Neuronal stem cell (in vitro differentiated cells): ENCODE data around the gene STK32C.

ENCODE experiments used
- DNase-seq: peaks from one replicate; pipeline ENCODE4 v3.0.0-alpha.2; 2013; ENCODE audit warnings: low spot score
- H2AFZ ChIP-seq: one replicate; pipeline ENCODE4 v1.6.1; 2013; ENCODE audit warnings: mild to moderate bottlenecking, low read length, inconsistent platforms
- H2AK5ac ChIP-seq: 2 replicates; pipeline ENCODE4 v1.6.1; 2013; ENCODE audit warnings: low read depth, mild to moderate bottlenecking, inconsistent platforms, low read length, moderate library complexity, mixed read lengths
- H2BK120ac ChIP-seq: 2 replicates; pipeline ENCODE4 v1.6.1; 2013; ENCODE audit warnings: low read depth, mild to moderate bottlenecking, inconsistent platforms, low read length, moderate library complexity, mixed read lengths
- H2BK12ac ChIP-seq: one replicate; pipeline ENCODE4 v1.6.1; 2013; ENCODE audit warnings: low read length, inconsistent platforms
- H2BK15ac ChIP-seq: 2 replicates; pipeline ENCODE4 v1.6.1; 2013; ENCODE audit warnings: mild to moderate bottlenecking, low read length, inconsistent platforms, mixed read lengths
- H2BK5ac ChIP-seq: one replicate; pipeline ENCODE4 v1.6.1; 2013; ENCODE audit warnings: inconsistent platforms, mild to moderate bottlenecking, low read length, moderate library complexity
- H3K14ac ChIP-seq: one replicate; pipeline ENCODE4 v1.6.1; 2013; ENCODE audit warnings: low read length, inconsistent platforms
- H3K18ac ChIP-seq: 2 replicates; pipeline ENCODE4 v1.6.1; 2013; ENCODE audit warnings: low read length, inconsistent platforms
- H3K23ac ChIP-seq: 2 replicates; pipeline ENCODE4 v1.6.1; 2013; ENCODE audit warnings: low read depth, mild to moderate bottlenecking, mixed read lengths, low read length, inconsistent platforms; ENCODE audit not compliant: poor library complexity
- H3K27ac ChIP-seq: replicated peaks from 3 replicates; pipeline ENCODE4 v1.5.1; 2013; ENCODE audit warnings: low read length, inconsistent platforms
- H3K27me3 ChIP-seq, 3 experiments: 2 replicates each; pipeline ENCODE4 v1.6.1; 2013; ENCODE audit warnings: low read length in 3 of 3, mild to moderate bottlenecking in 2 of 3, inconsistent platforms in 1 of 3, low read depth in 1 of 3, mixed read lengths in 1 of 3, moderate library complexity in 1 of 3; ENCODE audit not compliant: control insufficient read depth in 3 of 3, insufficient read depth in 3 of 3
- H3K36me3 ChIP-seq, 2 donors: replicated peaks in 1 of 2; 2 replicates each; pipeline ENCODE4 v1.6.1; 2013; ENCODE audit warnings: low read length in 2 of 2; ENCODE audit not compliant: control insufficient read depth in 2 of 2, insufficient read depth in 2 of 2
- H3K4ac ChIP-seq: 2 replicates; pipeline ENCODE4 v1.6.1; 2013; ENCODE audit warnings: inconsistent platforms, mild to moderate bottlenecking, low read length, moderate library complexity
- H3K4me1 ChIP-seq, 2 donors: 1 replicate in 1 of 2; 2 replicates in 1 of 2; pipeline ENCODE4 v1.6.1; 2013; ENCODE audit warnings: low read length in 2 of 2, low read depth in 1 of 2; ENCODE audit not compliant: control insufficient read depth in 2 of 2, insufficient read depth in 1 of 2
- H3K4me2 ChIP-seq: one replicate; pipeline ENCODE4 v1.6.1; 2013; ENCODE audit warnings: mild to moderate bottlenecking, low read length, inconsistent platforms; ENCODE audit not compliant: insufficient read depth, poor library complexity, severe bottlenecking
- H3K4me3 ChIP-seq, 2 donors: 2 replicates each; pipeline ENCODE4 v1.5.1; 2013; ENCODE audit warnings: low read length in 2 of 2, mild to moderate bottlenecking in 2 of 2, inconsistent platforms in 1 of 2, moderate library complexity in 1 of 2
- H3K79me1 ChIP-seq: one replicate; pipeline ENCODE4 v1.6.1; 2013; ENCODE audit warnings: low read depth, mild to moderate bottlenecking, inconsistent platforms, low read length, moderate library complexity
- H3K9ac ChIP-seq: one replicate; pipeline ENCODE4 v1.6.1; 2013; ENCODE audit warnings: mild to moderate bottlenecking, low read depth, low read length, inconsistent platforms; ENCODE audit not compliant: poor library complexity
- H3K9me3 ChIP-seq, 2 donors: replicated peaks in 1 of 2; 2 replicates each; pipeline versions ENCODE3 to v1.6.1; 2013; ENCODE audit warnings: low read length in 2 of 2, mild to moderate bottlenecking in 2 of 2, inconsistent platforms in 1 of 2, low read depth in 1 of 2, mixed read lengths in 1 of 2, moderate library complexity in 1 of 2; ENCODE audit not compliant: control insufficient read depth in 2 of 2, insufficient read depth in 1 of 2
- H4K8ac ChIP-seq: one replicate; pipeline ENCODE4 v1.6.1; 2013; ENCODE audit warnings: low read depth, mild to moderate bottlenecking, inconsistent platforms, low read length, moderate library complexity
- H4K91ac ChIP-seq: one replicate; pipeline ENCODE4 v1.6.1; 2013; ENCODE audit warnings: low read length, low read depth, mild to moderate bottlenecking, inconsistent platforms; ENCODE audit not compliant: poor library complexity
- WGBS, 2 donors: extraction: QIAGEN DNeasy Blood & Tissue Kit; methylation state at CpG; one replicate each; pipeline ENCODE4 v1.1.7; 2013; ENCODE audit warnings: missing lambda C conversion rate in 2 of 2, mixed read lengths in 1 of 2; ENCODE audit not compliant: insufficient read length in 2 of 2, insufficient replicate concordance in 1 of 2; ENCODE audit errors: extremely low coverage in 2 of 2; 5-methylcytosine and 5-hydroxymethylcytosine counted together

Gene STK32C

DNA sequence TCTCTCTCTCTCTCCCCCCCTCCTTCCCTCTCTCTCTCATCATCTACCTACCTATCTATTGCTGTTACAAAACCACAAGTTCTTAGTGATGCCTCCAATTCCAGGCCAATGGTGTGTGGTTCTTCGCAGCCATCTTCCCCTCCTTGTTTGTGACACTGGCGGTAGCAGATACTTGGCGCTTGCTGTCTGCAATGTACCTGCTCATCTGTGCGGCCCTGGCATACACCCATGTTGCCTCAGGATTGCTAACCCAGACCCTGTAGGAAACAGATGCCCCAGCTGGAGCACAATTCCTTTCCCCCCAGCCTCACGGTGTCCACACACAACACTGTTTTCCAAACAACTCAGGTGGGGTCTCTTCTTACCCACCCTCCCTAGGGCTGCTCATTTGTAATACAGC, 134.6 kb downstream of the STK32C start:
- H3K9ac ChIP-seq: no peak overlapping the region
- H4K8ac ChIP-seq: no peak overlapping the region
- H3K36me3 ChIP-seq: no peaks in the 10 kb centered on the region
- peaks cover 0 to 31% (median 21%) of the 10 kb centered on the region in 3 experiments for H3K27me3 ChIP-seq
- no peak overlapping the region for H3K14ac ChIP-seq
- no peak overlapping the region for H2BK120ac ChIP-seq
- H2AFZ ChIP-seq: no peak overlapping the region
- H2BK5ac ChIP-seq: no peak overlapping the region
- no peak overlapping the region for H2AK5ac ChIP-seq
- no peak for DNase-seq
- H3K4me3 ChIP-seq: peak overlapping the region in 1 of 2 donors; percentile 6
- peaks cover 12 to 16% of the 10 kb centered on the region in 2 donors for H3K4me1 ChIP-seq
- no peak overlapping the region for H3K27ac ChIP-seq
- no peak overlapping the region for H2BK15ac ChIP-seq
- no peak overlapping the region for H3K4ac ChIP-seq
- peaks cover 0 to 6% of the 10 kb centered on the region in 2 donors for H3K9me3 ChIP-seq
- H3K79me1 ChIP-seq: no peaks in the 10 kb centered on the region
- H3K18ac ChIP-seq: no peak overlapping the region
- H2BK12ac ChIP-seq: no peak overlapping the region
- H3K23ac ChIP-seq: no peak overlapping the region
- H3K4me2 ChIP-seq: no peak overlapping the region
- no CpG with 5 or more reads among the region's 5 CpGs for WGBS, 2 donors
- no peak overlapping the region for H4K91ac ChIP-seq

DNA sequence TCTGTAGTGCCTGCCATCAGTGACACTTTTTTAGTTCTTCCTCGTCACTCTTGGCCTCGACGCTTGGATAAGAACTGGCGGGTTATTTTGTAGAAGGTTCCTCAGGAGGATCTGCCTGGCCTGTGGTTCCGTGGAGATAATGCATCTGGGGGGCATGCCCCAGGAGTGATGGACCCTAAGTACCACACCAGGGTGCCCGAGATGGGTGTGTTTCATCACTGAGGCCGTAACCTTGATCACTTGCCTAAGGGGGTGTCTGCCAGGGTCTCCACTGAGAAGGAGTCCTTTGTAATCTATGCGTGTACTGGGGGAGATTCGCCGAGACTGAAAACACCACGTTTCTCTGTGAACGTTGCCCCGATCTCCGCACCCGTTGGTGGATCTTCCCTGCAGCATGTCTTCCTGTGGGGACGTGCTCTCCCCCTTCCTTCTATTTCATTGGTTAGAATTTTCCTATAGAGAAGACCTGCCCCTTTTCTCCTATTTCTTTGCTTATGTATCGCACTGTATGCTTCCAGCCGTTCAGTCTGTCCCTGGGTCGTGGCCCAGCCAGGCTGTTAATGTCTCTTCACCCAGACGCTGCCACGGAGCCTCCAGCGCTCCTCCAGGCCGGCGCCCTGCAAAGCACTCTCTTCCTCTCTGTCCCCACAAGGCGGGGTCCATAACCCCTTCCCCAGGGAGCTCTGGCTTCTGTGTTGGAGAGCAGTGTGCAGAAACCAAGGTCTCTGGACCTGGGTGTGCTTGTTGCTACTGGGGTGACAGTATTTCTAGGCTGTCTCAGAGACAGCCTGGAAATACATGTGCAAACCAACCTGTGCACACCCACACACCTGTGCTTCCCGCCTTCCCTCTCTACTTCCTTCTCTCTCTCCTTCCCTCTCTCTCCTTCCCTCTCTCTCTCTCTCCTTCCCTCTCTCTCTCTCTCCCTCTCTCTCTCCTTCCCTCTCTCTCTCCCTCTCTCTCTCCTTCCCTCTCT, 135.4 kb downstream of the STK32C start:
- H4K8ac ChIP-seq: no peak overlapping the region
- peaks cover 0 to 3% of the 10 kb centered on the region in 2 donors for H3K9me3 ChIP-seq
- peaks cover 0 to 23% (median 13%) of the 10 kb centered on the region in 3 experiments for H3K27me3 ChIP-seq
- no peak overlapping the region for H3K27ac ChIP-seq
- H3K18ac ChIP-seq: no peak overlapping the region
- no peak overlapping the region for H2AFZ ChIP-seq
- no peak overlapping the region for H3K4ac ChIP-seq
- no peak for DNase-seq
- H2AK5ac ChIP-seq: no peak overlapping the region
- H2BK120ac ChIP-seq: no peak overlapping the region
- H2BK5ac ChIP-seq: no peak overlapping the region
- H3K14ac ChIP-seq: no peak overlapping the region
- no peak overlapping the region for H3K4me2 ChIP-seq
- H3K4me3 ChIP-seq: no peak overlapping the region
- no peak overlapping the region for H2BK12ac ChIP-seq
- no peak overlapping the region for H4K91ac ChIP-seq
- H3K23ac ChIP-seq: no peak overlapping the region
- H3K9ac ChIP-seq: no peak overlapping the region
- H3K4me1 ChIP-seq: peaks cover 12 to 16% of the 10 kb centered on the region in 2 donors
- no peak overlapping the region for H2BK15ac ChIP-seq
- no peaks in the 10 kb centered on the region for H3K36me3 ChIP-seq
- no CpG with 5 or more reads among the region's 26 CpGs for WGBS, 2 donors
- no peaks in the 10 kb centered on the region for H3K79me1 ChIP-seq

DNA sequence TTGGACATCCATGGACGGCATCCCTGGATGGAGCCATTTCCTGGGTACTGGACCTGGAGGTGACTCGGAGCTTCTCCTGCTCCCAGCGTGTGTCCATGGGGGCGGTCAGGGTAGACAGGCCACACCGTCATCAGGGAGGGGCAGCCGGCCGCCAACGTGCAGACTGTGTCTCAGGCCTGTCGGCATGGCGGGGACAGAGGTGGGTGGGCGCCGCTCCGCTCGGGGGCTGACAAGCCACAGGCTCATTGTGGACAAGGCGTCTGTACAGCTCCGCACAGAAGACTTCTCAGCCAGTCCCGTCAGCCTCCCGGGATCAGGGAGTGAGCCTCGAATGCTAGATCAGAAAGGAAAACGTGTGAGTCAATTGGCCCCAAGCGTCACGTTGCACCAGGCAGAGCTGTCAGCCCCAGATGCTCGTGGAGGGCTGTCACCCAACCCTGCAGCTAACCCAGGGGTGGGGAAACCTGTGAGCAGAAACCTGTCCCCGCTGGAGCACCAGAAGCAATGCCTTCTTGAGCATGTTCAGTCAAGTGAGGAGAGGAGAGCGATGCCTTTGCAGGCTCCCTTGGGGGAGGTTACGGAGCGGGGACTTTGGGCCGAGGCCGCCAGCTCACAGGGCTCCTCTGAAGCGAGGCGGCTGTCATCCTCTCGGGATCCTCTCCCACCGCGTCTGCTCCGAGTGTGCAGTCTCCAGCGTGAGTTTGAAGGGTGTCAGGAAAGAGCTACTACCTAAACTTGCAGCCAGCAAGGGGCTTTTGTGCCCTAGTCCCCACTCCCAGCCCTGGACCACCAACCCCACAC, 137.0 kb downstream of the STK32C start:
- H4K8ac ChIP-seq: no peak overlapping the region
- peak overlapping the region; percentile 71 for H3K14ac ChIP-seq
- WGBS, 2 donors: no CpG with 5 or more reads among the region's 36 CpGs
- peaks cover 0 to 16% (median 5%) of the 10 kb centered on the region in 3 experiments for H3K27me3 ChIP-seq
- no peaks in the 10 kb centered on the region for H3K79me1 ChIP-seq
- H3K4me2 ChIP-seq: no peak overlapping the region
- H3K23ac ChIP-seq: peak overlapping the region; percentile 95
- H3K27ac ChIP-seq: no peak overlapping the region
- H2AFZ ChIP-seq: no peak overlapping the region
- peak overlapping the region; percentile 44 for H3K9ac ChIP-seq
- H3K36me3 ChIP-seq: no peaks in the 10 kb centered on the region
- H3K4ac ChIP-seq: no peak overlapping the region
- peak overlapping the region; percentile 75 for H2AK5ac ChIP-seq
- peaks cover 3 to 4% of the 10 kb centered on the region in 2 donors for H3K4me1 ChIP-seq
- no peak overlapping the region for H2BK5ac ChIP-seq
- no peak overlapping the region for H3K4me3 ChIP-seq
- peaks cover 0 to 3% of the 10 kb centered on the region in 2 donors for H3K9me3 ChIP-seq
- no peak for DNase-seq
- peak overlapping the region; percentile 71 for H3K18ac ChIP-seq
- no peak overlapping the region for H4K91ac ChIP-seq
- H2BK12ac ChIP-seq: no peak overlapping the region
- H2BK120ac ChIP-seq: no peak overlapping the region
- peak overlapping the region; percentile 58 for H2BK15ac ChIP-seq
